Left lobe of liver (tissue), 2 donors: ENCODE data around the gene LRRC4. TPM values are rescaled to one million over a fixed set of nuclear protein-coding genes. Genes with fewer than 3 reads are reported as not detected.
A peak's percentile ranks its signal among the peaks of the same experiment; 100 is the strongest.

Source experiments
- ATAC-seq: fragments of 200-7000 bp; cut with Tn5 transposase; one replicate; pipeline ENCODE4 v1.9.1; 2020; ENCODE audit warnings: mild to moderate bottlenecking, moderate library complexity
- DNase-seq: peaks from one replicate; pipeline ENCODE4 v3.0.0-alpha.2; 2020; ENCODE audit warnings: low spot score
- total RNA-seq: library from RNA; stranded (reverse); gene quantifications from one replicate; pipeline ENCODE4 v1.2.1, GENCODE V29; 2021
- donor health status: DM: no; HTN: no; CAD: no; lungs with moderate emphysema.
- donor health status: DM: no; HTN: yes; CAD: no.

LRRC4 gene
- total RNA-seq, 1 donor from 2014 or later = 2.8 TPM

- ATAC-seq = no peak
Observed at GRCh38 chr7:128060018-128060417, 28.8 kb upstream of the LRRC4 start.

DNA sequence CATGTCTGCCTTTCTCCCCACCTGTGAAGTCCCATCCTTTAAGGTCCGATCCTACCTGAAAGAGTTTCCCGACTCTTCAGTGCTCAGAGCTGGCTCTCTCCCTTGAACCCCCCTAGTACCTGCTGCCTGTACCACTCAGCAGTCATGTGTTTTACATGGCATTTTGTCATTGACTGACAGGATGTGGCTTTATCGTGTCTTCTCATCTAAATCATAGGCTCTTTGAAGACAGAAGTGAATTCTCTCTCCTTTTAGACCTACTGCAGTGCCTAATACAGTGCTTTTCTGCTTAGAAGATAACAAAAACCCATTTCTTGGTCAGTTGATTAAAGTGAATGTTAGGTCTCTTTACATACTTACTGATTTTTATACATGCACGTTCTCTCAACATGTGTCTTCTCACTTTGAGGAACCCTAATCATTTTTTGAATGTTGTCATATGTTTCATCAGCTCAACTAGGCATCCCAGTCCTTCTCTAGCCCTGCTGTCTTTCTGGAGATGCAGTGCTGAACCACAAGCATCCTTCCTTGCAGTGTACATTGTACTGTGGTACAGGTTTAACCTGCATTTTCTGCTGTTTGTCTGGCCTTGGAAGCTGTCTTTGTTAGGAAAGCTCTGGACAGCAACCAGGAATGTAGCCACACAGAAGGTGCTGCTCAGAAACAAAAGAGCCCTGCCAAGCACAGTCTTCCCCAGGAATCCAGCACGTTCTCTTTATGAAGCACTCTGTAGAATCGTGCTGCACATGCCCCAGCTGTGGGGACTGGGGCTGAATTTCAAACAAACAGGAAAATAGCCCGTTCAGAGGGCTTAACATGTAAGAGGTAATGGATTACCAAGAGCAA, 28.1 kb upstream of the LRRC4 start:
- ATAC-seq (no peak), DNase-seq (no peak)

More at GRCh38 chr7:128060018-128060417, 28.8 kb upstream of the LRRC4 start:
- no peak for DNase-seq

DNA sequence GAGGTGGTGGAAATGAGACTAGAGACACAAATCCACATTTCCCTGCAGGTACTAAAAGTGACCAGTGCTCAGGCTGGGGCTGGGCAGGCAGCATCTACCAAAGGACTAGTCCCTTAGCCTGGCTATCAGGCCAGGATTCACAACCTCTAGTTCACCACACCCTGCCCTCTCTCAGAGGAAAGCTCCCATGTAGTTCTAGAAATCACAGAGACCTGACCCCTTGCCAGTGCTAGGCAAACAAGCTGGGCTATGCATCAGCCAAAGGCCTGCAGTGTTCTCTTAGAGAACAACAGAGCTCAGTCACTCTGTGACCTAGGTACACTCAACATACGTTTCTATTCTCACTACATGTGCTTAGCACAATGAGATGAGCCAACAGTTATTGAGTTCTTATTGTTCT, 26.7 kb upstream of the LRRC4 start:
- no peak for DNase-seq
- peak; percentile 41 for ATAC-seq

DNA sequence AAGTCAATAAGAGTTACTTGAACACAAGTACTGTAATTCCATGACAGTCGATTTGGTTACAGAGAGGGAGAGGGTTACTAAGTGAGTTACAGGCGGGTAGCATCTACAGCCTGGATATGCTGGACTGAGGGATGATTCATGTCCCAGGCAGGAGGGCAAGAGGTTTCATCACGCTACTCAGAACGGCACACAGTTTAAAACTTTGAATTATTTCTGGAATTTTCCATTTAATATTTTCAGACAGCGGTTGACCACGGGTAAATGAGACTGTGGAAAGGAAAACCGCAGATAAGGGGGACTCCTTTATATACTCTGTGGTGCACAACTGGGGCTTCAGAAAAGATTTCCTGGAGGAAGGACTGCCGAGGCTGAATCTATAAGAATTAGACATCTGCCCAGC, 25.7 kb upstream of the LRRC4 start:
- no peak for DNase-seq
- ATAC-seq = no peak

- DNase-seq = no peak
- ATAC-seq = no peak
Observed at GRCh38 chr7:128055637-128056036, 24.4 kb upstream of the LRRC4 start.

DNA sequence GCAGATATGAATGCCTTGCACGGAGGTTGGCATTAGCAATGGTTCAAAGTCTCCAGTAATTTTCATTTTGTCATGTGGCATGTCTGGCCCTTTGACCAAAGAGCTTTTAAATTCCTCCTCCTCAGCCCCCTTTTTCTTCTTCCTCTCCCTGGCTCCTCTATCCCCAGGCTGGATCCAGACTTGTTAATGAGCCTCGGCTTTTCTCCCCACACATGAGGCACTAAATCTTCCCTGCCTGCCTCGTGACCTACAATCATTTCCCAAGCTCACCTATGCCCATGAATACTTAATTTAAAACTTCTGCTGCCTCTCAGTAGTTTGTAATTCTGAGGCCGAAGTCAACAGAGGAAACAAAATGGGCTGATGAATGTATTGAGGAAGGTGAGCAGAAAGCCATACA, 23.3 kb upstream of the LRRC4 start:
- DNase-seq (no peak), ATAC-seq (no peak)

- ATAC-seq (no peak), DNase-seq (no peak)
Observed at GRCh38 chr7:128053991-128054390, 22.8 kb upstream of the LRRC4 start.

- no peak for DNase-seq
- no peak for ATAC-seq
Observed at GRCh38 chr7:128053023-128053422, 21.8 kb upstream of the LRRC4 start.

- DNase-seq (no peak), ATAC-seq (no peak)
Observed at GRCh38 chr7:128052404-128052803, 21.2 kb upstream of the LRRC4 start.

DNA sequence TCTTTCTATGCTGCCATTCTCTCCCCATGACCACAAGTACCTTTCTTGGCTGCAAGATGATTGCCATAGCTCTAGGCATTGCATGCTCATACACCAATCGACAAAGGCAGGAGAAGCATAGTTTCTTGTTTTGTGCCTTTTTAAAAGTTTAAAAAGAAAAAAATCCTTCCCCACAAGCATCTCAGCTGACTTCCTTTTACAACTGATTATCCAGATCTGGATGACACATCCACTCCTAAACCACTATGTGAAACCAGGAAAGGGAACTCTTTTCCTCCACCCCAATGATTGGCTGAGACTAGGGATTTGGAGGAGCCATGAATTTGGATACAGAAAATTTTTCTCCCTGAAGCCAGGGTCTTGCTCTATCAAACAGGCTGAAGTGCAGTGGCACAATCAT, 14.5 kb upstream of the LRRC4 start:
- ATAC-seq (no peak), DNase-seq (no peak)

DNA sequence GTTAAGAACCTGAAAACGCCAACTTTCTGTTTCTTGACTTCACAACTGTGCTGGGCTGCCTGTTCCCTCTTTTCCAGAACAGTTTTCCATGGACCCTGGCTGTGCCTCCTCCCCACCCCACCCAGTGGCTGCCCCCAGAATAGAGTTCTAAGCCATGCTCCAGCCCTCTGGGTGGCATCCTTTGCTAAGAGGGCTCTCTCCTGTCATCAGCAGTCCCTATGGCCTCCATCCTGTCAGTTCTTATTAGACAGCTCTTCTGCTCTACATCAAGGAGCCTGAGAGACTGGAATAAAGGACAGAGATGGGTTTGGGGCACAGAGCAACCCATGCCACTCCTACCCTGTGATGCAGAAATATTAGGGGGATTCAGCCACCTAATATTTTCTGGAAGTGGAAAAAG, 13.9 kb upstream of the LRRC4 start:
- no peak for ATAC-seq
- DNase-seq = no peak

GRCh38 chr7:128044064-128044463, 12.8 kb upstream of the LRRC4 start:
- no peak for ATAC-seq
- no peak for DNase-seq

GRCh38 chr7:128042012-128042411, 10.8 kb upstream of the LRRC4 start:
- DNase-seq = no peak
- ATAC-seq = no peak

GRCh38 chr7:128041203-128041602, 10.0 kb upstream of the LRRC4 start:
- no peak for ATAC-seq
- DNase-seq = no peak

- ATAC-seq (no peak), DNase-seq (no peak)
Observed at GRCh38 chr7:128040205-128040604, 9.0 kb upstream of the LRRC4 start.

- DNase-seq = no peak
- ATAC-seq = no peak
Observed at GRCh38 chr7:128039544-128039953, 8.3 kb upstream of the LRRC4 start.

DNA sequence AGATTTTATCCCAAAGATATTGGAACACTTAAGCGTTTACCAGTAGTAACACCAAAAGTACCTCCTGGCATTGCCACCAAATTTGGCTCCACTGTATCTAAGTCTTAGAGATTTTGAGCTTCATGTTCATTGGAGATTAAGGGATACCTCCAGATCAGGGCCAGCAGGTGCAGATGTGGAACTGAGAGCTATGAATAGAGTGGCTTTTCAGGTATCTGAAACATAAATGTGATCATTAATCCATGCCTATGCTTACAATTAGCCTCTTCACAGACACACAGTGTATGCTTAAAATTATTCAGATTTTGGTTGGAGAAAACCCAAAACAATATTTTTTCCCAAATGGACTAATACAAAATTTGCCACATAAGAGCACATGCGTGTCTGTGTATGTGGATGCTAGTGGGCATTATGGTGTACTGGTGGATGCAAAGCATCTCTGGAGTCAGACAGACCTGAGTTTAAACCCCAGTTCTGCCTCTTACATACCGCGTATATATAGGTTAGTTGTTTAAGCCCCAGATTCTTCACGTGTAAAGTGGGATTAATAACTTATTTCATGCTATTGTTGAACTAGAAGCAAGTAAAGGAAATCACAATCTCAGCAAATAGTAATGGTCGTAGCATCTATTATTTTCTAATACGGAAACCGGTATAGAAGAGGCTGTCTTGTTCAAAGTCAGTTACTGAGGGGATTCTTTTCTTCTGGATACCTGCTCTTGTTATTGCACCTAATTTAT, 6.8 kb upstream of the LRRC4 start:
- DNase-seq = no peak
- ATAC-seq = no peak

DNA sequence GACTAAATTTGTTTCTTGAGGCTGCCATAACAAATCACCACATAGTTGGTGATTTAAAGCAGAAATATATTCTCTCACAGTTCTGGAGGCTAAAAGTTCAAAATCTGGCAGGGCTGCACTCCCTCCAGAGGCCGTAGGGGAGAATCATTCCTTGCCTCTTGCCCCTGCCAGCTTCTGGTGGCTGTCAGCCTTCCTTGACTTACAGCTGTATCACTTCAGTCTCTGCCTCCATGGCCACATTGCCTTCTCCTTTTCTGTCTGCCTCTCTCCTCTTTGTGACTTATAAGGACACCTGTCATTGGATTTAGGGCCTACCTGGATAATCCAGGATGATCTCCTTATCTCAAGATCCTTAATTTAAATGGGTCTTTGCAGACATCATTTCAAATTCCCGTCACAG, 5.8 kb upstream of the LRRC4 start:
- ATAC-seq (no peak), DNase-seq (no peak)

GRCh38 chr7:128036226-128036940, 5.1 kb upstream of the LRRC4 start:
- DNase-seq = no peak
- ATAC-seq = no peak

- ATAC-seq (peak; percentile 21), DNase-seq (no peak)
Observed at GRCh38 chr7:128035712-128036111, 4.5 kb upstream of the LRRC4 start.

DNA sequence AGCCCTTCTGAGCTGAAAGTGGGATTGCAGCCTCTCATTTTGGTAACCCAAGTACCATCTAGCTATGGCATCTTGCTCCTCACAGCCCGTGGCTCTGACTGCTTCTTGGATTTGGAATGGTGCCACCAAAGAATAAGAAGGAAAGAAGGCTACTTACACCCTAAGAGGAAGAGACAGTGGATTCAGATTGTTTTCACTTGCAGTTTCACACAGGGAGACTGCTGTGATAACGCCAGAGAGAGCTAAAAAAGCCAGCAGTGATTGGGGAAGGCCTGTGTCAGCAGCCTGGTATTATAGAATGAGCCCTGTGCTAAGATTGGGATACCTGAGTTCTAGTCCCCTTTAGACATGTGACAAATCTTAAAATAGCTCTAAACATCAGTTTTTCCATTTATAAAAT, 3.6 kb upstream of the LRRC4 start:
- no peak for ATAC-seq

GRCh38 chr7:128033246-128033645, 2.0 kb upstream of the LRRC4 start:
- DNase-seq = no peak
- ATAC-seq = no peak

More for the DNA sequence above, 3.6 kb upstream of the LRRC4 start:
- no peak for DNase-seq
